ENCODE data around the gene BORCS6. TPM values are rescaled to one million over a fixed set of nuclear protein-coding genes. Genes with fewer than 3 reads are reported as not detected.
"Not testable (repeated sequence)": the region's sequence is repeated elsewhere in the genome, so short reads cannot be mapped to it uniquely, and the experiment has no call there.

BORCS6 gene
- total RNA-seq, 1 donor from 2014 or later = 9.7 TPM

- Mint-ChIP-seq H3K27ac (ENCODE audit: unreplicated experiment) (peak overlapping the region; percentile 97), H3K9me3 (ENCODE audit: unreplicated experiment) (peaks cover 5% of the 10 kb centered on the region), H3K36me3 (ENCODE audit: low read depth, unreplicated experiment) (peaks cover 26% of the 10 kb centered on the region), H3K4me1 (ENCODE audit: unreplicated experiment) (peaks cover 31% of the 10 kb centered on the region), H3K4me3 (ENCODE audit: unreplicated experiment) (peak overlapping the region; percentile 97), H3K27me3 (ENCODE audit: unreplicated experiment) (peaks cover 52% of the 10 kb centered on the region)
- no peak for DNase-seq (ENCODE audit: low spot score)
- no peak for TF ChIP-seq CTCF (IDR thresholded peaks at IDR 0.05; ENCODE audit: unreplicated experiment)
Observed at GRCh38 chr17:8222380-8222629, 32.3 kb upstream of the BORCS6 start.

- Mint-ChIP-seq H3K4me3 (ENCODE audit: unreplicated experiment) (peak overlapping the region; percentile 97), H3K4me1 (ENCODE audit: unreplicated experiment) (peaks cover 26% of the 10 kb centered on the region), H3K27ac (ENCODE audit: unreplicated experiment) (peak overlapping the region; percentile 97), H3K9me3 (ENCODE audit: unreplicated experiment) (peaks cover 5% of the 10 kb centered on the region), H3K27me3 (ENCODE audit: unreplicated experiment) (peaks cover 48% of the 10 kb centered on the region), H3K36me3 (ENCODE audit: low read depth, unreplicated experiment) (peaks cover 21% of the 10 kb centered on the region)
- no peak for TF ChIP-seq CTCF (IDR thresholded peaks at IDR 0.05; ENCODE audit: unreplicated experiment)
- peak; percentile 89 for DNase-seq (ENCODE audit: low spot score)
Observed at GRCh38 chr17:8221663-8222379, 31.8 kb upstream of the BORCS6 start.

- TF ChIP-seq CTCF (IDR thresholded peaks at IDR 0.05; ENCODE audit: unreplicated experiment) = no peak
- peaks cover 22% of the 10 kb centered on the region for H3K4me1 Mint-ChIP-seq (ENCODE audit: unreplicated experiment)
- peak overlapping the region; percentile 97 for H3K27ac Mint-ChIP-seq (ENCODE audit: unreplicated experiment)
- peaks cover 15% of the 10 kb centered on the region for H3K36me3 Mint-ChIP-seq (ENCODE audit: low read depth, unreplicated experiment)
- H3K9me3 Mint-ChIP-seq (ENCODE audit: unreplicated experiment) = peaks cover 5% of the 10 kb centered on the region
- H3K27me3 Mint-ChIP-seq (ENCODE audit: unreplicated experiment) = peaks cover 40% of the 10 kb centered on the region
- peak; percentile 92 for DNase-seq (ENCODE audit: low spot score)
- H3K4me3 Mint-ChIP-seq (ENCODE audit: unreplicated experiment) = peak overlapping the region; percentile 97
Observed at GRCh38 chr17:8220783-8221662, 31.0 kb upstream of the BORCS6 start.

GRCh38 chr17:8214000-8214399 lies 24.0 kb upstream of the BORCS6 start:
- not testable (repeated sequence) for H3K9me3 Mint-ChIP-seq (ENCODE audit: unreplicated experiment); DNase-seq (ENCODE audit: low spot score); H3K27me3 Mint-ChIP-seq (ENCODE audit: unreplicated experiment); H3K27ac Mint-ChIP-seq (ENCODE audit: unreplicated experiment); H3K36me3 Mint-ChIP-seq (ENCODE audit: low read depth, unreplicated experiment); H3K4me3 Mint-ChIP-seq (ENCODE audit: unreplicated experiment)
- H3K4me1 Mint-ChIP-seq (ENCODE audit: unreplicated experiment) = peaks cover 16% of the 10 kb centered on the region

- no peak overlapping the region for H3K27ac Mint-ChIP-seq (ENCODE audit: unreplicated experiment)
Observed at GRCh38 chr17:8212312-8213180, 22.6 kb upstream of the BORCS6 start.

More at GRCh38 chr17:8212312-8213180, 22.6 kb upstream of the BORCS6 start:
- Mint-ChIP-seq H3K36me3 (ENCODE audit: low read depth, unreplicated experiment) (no peaks in the 10 kb centered on the region), H3K4me1 (ENCODE audit: unreplicated experiment) (peaks cover 19% of the 10 kb centered on the region), H3K9me3 (ENCODE audit: unreplicated experiment) (no peaks in the 10 kb centered on the region), H3K4me3 (ENCODE audit: unreplicated experiment) (no peak overlapping the region), H3K27me3 (ENCODE audit: unreplicated experiment) (peaks cover 2% of the 10 kb centered on the region)
- no peak for TF ChIP-seq CTCF (IDR thresholded peaks at IDR 0.05; ENCODE audit: unreplicated experiment)
- DNase-seq (ENCODE audit: low spot score) = no peak
